ENCODE results near the gene RPL5. TPM values are rescaled to one million over a fixed set of nuclear protein-coding genes. Genes with fewer than 3 reads are reported as not detected.

RPL5 gene
- total RNA-seq, 1 experiment from 2014 or later = 1,430 TPM

DNA sequence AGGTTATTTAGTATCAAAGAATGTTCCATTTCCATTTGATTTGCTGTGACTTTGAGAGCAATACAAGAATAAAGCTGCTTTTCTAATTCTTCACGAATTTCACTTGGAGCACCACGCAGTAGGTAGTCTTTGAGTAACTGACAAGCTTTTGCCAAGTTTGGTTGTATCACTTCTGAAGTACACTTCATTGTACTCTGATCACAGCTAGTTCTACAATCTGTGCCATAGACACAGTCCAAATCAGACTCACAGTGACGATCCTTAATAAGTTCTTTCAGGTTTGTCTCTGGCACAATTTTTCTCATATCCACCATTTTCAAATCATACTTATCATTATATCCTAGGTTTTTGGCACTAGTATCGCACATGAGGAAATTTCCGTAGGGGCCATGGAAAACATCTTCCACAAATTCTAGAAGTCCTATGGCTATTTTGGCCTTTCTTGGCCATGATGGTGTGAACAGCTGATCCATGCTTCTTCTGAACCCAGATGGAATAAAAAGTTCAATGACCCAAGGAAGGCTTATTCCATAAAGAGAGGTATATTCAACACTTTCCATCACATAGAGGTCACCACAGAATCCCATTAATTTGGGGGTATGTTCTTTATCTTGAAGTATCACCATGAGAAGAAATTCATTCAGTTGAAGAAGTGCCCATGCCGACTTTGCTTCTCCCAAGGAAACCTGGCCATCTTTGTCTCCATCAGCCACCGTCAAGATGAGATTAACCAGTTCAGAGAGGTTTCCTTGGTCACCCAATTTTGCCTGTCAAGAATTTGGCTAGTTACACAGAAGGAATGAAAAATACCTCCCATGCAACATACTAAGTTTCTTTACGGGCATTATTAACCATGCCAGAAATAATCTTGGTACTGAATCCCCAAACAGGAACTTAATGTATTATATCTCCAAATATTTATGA, 11.9 kb downstream of the RPL5 start:
- TF ChIP-seq, protein P1, sequence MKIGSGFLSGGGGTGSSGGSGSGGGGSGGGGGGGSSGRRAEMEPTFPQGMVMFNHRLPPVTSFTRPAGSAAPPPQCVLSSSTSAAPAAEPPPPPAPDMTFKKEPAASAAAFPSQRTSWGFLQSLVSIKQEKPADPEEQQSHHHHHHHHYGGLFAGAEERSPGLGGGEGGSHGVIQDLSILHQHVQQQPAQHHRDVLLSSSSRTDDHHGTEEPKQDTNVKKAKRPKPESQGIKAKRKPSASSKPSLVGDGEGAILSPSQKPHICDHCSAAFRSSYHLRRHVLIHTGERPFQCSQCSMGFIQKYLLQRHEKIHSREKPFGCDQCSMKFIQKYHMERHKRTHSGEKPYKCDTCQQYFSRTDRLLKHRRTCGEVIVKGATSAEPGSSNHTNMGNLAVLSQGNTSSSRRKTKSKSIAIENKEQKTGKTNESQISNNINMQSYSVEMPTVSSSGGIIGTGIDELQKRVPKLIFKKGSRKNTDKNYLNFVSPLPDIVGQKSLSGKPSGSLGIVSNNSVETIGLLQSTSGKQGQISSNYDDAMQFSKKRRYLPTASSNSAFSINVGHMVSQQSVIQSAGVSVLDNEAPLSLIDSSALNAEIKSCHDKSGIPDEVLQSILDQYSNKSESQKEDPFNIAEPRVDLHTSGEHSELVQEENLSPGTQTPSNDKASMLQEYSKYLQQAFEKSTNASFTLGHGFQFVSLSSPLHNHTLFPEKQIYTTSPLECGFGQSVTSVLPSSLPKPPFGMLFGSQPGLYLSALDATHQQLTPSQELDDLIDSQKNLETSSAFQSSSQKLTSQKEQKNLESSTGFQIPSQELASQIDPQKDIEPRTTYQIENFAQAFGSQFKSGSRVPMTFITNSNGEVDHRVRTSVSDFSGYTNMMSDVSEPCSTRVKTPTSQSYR (CRISPR knock-in tag; IDR thresholded peaks at IDR 0.05) = no peak
- TF ChIP-seq ZNF416 (CRISPR knock-in tag; IDR thresholded peaks at IDR 0.05) = peak; percentile 9; the same call in 1 of the 2 replicates
- TF ChIP-seq, protein P2, sequence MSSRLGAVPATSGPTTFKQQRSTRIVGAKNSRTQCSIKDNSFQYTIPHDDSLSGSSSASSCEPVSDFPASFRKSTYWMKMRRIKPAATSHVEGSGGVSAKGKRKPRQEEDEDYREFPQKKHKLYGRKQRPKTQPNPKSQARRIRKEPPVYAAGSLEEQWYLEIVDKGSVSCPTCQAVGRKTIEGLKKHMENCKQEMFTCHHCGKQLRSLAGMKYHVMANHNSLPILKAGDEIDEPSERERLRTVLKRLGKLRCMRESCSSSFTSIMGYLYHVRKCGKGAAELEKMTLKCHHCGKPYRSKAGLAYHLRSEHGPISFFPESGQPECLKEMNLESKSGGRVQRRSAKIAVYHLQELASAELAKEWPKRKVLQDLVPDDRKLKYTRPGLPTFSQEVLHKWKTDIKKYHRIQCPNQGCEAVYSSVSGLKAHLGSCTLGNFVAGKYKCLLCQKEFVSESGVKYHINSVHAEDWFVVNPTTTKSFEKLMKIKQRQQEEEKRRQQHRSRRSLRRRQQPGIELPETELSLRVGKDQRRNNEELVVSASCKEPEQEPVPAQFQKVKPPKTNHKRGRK (CRISPR knock-in tag; IDR thresholded peaks at IDR 0.05; ENCODE audit: borderline replicate concordance) = no peak
- TF ChIP-seq ZNF138 (CRISPR knock-in tag; conservative IDR thresholded peaks at IDR 0.05) = no peak
- no peak for TF ChIP-seq ESRRA (CRISPR knock-in tag; IDR thresholded peaks at IDR 0.05; ENCODE audit: borderline replicate concordance)
- DNase-seq (ENCODE audit: low spot score) = no peak
- CTCF ChIA-PET = interaction anchor here (1.7 kb wide), 1 partner anchor 94 kb away, joined by 3 read pairs; no protein-coding TSS in a partner anchor
- no peaks in the 10 kb centered on the region for H3K9me3 Mint-ChIP-seq
- H3K4me1 Mint-ChIP-seq = no peaks in the 10 kb centered on the region
- H3K4me3 Mint-ChIP-seq = no peak overlapping the region
- ATAC-seq = peak; percentile 11; the same call in 1 of the 2 replicates
- peaks cover 52% of the 10 kb centered on the region for H3K36me3 Mint-ChIP-seq
- no peaks in the 10 kb centered on the region for H3K27me3 Mint-ChIP-seq (ENCODE audit: low read depth)
- POLR2A ChIA-PET = interaction anchor here (2.3 kb wide), 1 partner anchor 12 kb away, joined by 12 read pairs; the partner anchor contains the start of gene RPL5
- H3K27ac Mint-ChIP-seq = no peak overlapping the region

DNA sequence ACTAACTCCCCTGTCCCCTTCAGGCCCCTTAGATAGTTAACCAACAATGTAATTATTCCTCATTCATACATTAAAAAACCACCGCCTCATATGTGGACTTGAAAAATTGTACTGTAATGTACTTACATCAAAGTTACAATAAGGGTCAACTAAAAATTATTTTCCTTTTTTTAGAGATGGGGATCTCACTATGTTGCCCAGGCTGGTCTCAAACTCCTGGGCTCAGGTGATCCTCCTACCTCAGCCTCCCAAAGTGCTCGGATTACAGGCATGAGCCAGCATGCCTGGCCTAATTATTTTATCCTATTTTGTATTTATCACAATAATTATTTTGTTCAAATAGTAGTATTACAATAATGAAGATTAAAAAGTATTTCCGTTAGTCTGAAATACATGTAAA, 12.6 kb downstream of the RPL5 start:
- H3K4me3 Mint-ChIP-seq = no peak overlapping the region
- TF ChIP-seq KAT7 (CRISPR knock-in tag; IDR thresholded peaks at IDR 0.05; ENCODE audit: borderline replicate concordance) (no peak), EMX1 (CRISPR knock-in tag; IDR thresholded peaks at IDR 0.05) (no peak), ZNF396 (CRISPR knock-in tag; IDR thresholded peaks at IDR 0.05; ENCODE audit: borderline replicate concordance) (no peak), ZNF121 (CRISPR knock-in tag; IDR thresholded peaks at IDR 0.05) (peak; percentile 77; the same call in 1 of the 2 replicates)
- no peak for ATAC-seq
- DNase-seq (ENCODE audit: low spot score) = no peak
- H3K4me1 Mint-ChIP-seq = no peaks in the 10 kb centered on the region
- ChIA-PET POLR2A (no interaction called here), CTCF (no interaction called here)
- no peaks in the 10 kb centered on the region for H3K27me3 Mint-ChIP-seq (ENCODE audit: low read depth)
- peaks cover 44% of the 10 kb centered on the region for H3K36me3 Mint-ChIP-seq
- H3K27ac Mint-ChIP-seq = no peak overlapping the region
- no peaks in the 10 kb centered on the region for H3K9me3 Mint-ChIP-seq

DNA sequence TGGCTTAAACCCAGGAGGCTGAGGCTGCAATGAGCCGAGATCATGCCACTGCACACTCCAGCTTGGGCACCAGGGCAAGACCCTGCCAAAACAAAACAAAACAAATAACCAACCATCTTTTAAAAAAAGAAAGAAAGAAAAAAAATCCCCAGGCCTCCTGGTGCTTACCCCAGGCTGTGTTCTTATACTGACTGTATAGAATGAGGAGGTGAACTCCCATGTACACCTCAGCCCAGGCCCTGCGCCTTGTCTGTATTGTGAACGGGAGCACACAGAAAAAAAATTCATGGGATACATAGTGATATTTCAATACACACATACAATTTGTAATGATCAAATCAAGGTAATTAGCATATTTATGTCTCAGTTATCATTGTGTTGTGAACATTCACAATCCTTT, 14.1 kb downstream of the RPL5 start:
- CTCF ChIA-PET = interaction anchor here (1.2 kb wide), 1 partner anchor 154 kb away, joined by 3 read pairs; no protein-coding TSS in a partner anchor
- Mint-ChIP-seq H3K36me3 (peaks cover 29% of the 10 kb centered on the region), H3K9me3 (no peaks in the 10 kb centered on the region), H3K4me1 (no peaks in the 10 kb centered on the region), H3K27ac (no peak overlapping the region), H3K4me3 (no peak overlapping the region), H3K27me3 (ENCODE audit: low read depth) (no peaks in the 10 kb centered on the region)
- ATAC-seq (no peak), DNase-seq (ENCODE audit: low spot score) (no peak)
- POLR2A ChIA-PET = interaction anchor here (0.9 kb wide), 1 partner anchor 14 kb away, joined by 6 read pairs; the partner anchor contains the start of gene RPL5
- TF ChIP-seq, protein P3, sequence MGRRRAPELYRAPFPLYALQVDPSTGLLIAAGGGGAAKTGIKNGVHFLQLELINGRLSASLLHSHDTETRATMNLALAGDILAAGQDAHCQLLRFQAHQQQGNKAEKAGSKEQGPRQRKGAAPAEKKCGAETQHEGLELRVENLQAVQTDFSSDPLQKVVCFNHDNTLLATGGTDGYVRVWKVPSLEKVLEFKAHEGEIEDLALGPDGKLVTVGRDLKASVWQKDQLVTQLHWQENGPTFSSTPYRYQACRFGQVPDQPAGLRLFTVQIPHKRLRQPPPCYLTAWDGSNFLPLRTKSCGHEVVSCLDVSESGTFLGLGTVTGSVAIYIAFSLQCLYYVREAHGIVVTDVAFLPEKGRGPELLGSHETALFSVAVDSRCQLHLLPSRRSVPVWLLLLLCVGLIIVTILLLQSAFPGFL (CRISPR knock-in tag; IDR thresholded peaks at IDR 0.05; ENCODE audit: borderline replicate concordance) = no peak
- TF ChIP-seq ELF4 (CRISPR knock-in tag; IDR thresholded peaks at IDR 0.05; ENCODE audit: low read depth) (no peak), PRRX2 (CRISPR knock-in tag; IDR thresholded peaks at IDR 0.05) (no peak), IRF2 (CRISPR knock-in tag; IDR thresholded peaks at IDR 0.05; ENCODE audit: borderline replicate concordance, low read depth) (no peak)
- TF ChIP-seq, protein P2 (CRISPR knock-in tag; IDR thresholded peaks at IDR 0.05; ENCODE audit: borderline replicate concordance) = no peak
- TF ChIP-seq, protein P4, sequence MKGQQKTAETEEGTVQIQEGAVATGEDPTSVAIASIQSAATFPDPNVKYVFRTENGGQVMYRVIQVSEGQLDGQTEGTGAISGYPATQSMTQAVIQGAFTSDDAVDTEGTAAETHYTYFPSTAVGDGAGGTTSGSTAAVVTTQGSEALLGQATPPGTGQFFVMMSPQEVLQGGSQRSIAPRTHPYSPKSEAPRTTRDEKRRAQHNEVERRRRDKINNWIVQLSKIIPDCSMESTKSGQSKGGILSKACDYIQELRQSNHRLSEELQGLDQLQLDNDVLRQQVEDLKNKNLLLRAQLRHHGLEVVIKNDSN (CRISPR knock-in tag; IDR thresholded peaks at IDR 0.05) = no peak
- TF ChIP-seq, protein P5, sequence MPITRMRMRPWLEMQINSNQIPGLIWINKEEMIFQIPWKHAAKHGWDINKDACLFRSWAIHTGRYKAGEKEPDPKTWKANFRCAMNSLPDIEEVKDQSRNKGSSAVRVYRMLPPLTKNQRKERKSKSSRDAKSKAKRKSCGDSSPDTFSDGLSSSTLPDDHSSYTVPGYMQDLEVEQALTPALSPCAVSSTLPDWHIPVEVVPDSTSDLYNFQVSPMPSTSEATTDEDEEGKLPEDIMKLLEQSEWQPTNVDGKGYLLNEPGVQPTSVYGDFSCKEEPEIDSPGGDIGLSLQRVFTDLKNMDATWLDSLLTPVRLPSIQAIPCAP (CRISPR knock-in tag; IDR thresholded peaks at IDR 0.05) = no peak
- TF ChIP-seq, protein P6, sequence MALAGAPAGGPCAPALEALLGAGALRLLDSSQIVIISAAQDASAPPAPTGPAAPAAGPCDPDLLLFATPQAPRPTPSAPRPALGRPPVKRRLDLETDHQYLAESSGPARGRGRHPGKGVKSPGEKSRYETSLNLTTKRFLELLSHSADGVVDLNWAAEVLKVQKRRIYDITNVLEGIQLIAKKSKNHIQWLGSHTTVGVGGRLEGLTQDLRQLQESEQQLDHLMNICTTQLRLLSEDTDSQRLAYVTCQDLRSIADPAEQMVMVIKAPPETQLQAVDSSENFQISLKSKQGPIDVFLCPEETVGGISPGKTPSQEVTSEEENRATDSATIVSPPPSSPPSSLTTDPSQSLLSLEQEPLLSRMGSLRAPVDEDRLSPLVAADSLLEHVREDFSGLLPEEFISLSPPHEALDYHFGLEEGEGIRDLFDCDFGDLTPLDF (CRISPR knock-in tag; IDR thresholded peaks at IDR 0.05) = no peak
- TF ChIP-seq, protein P7, sequence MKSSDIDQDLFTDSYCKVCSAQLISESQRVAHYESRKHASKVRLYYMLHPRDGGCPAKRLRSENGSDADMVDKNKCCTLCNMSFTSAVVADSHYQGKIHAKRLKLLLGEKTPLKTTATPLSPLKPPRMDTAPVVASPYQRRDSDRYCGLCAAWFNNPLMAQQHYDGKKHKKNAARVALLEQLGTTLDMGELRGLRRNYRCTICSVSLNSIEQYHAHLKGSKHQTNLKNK (CRISPR knock-in tag; IDR thresholded peaks at IDR 0.05) = no peak

Measured in WTC11 (cell line).